HG02840 (cell line): ENCODE measurements around the gene ZNF541.
A peak's percentile ranks its signal among the peaks of the same experiment; 100 is the strongest.
"Not testable (repeated sequence)": the region's sequence is repeated elsewhere in the genome, so short reads cannot be mapped to it uniquely, and the experiment has no call there.

Experiments
- ATAC-seq: cut with Tn5 transposase; IDR thresholded peaks from one replicate; pipeline ENCODE4 v1.9.1; 2021; ENCODE audit warnings: mild to moderate bottlenecking, moderate library complexity, moderate number of reproducible peaks; ENCODE audit not compliant: unreplicated experiment, low FRiP score

ZNF541 gene

DNA sequence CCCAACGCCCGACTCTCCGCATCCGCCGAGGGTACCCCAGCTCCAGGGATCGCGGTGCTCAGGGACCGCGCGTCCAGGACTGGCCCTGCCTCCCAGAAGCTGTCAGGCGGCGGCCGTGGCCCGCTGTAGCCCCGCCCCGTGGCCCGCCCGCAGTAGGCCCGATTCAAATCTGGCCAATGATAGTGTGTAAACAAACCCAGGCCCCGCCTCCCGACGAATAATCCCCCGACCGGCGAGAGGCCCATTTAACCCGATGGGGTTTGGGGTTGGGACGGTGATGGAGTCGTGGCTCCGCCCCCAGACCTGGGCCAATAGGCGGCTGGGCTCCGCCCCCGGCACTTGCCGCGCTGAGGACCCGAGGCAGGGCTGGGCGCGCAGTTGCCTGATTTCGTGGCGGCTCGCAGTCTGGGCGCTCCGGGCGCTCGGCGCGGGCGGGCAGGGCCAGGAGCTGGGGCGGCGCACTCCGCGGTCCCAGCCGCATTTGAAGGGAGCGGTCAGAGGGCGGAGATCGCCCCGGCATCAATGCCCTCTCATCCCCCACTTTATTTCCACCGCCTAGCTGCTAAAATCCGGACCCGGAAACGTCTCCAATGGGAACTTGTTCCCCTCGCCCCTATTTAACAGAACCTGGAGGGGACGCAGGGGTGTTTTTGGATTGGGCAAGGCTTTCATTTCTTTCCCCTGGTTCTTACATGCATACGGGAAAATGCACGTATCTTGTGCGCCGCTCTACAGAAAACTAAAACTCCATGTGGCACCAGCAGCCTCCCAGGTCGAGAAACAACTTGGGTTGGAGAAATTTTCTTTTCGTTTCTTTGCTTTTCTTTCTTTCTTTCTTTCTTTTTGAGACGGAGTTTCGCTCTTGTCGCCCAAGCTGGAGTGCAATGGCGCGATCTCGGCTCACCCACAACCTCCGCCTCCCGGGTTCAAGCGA lies 27.6 kb upstream of the ZNF541 start:
- ATAC-seq = peak; percentile 93

GRCh38 chr19:47599671-47600245 lies 26.8 kb upstream of the ZNF541 start:
- ATAC-seq = not testable (repeated sequence)

DNA sequence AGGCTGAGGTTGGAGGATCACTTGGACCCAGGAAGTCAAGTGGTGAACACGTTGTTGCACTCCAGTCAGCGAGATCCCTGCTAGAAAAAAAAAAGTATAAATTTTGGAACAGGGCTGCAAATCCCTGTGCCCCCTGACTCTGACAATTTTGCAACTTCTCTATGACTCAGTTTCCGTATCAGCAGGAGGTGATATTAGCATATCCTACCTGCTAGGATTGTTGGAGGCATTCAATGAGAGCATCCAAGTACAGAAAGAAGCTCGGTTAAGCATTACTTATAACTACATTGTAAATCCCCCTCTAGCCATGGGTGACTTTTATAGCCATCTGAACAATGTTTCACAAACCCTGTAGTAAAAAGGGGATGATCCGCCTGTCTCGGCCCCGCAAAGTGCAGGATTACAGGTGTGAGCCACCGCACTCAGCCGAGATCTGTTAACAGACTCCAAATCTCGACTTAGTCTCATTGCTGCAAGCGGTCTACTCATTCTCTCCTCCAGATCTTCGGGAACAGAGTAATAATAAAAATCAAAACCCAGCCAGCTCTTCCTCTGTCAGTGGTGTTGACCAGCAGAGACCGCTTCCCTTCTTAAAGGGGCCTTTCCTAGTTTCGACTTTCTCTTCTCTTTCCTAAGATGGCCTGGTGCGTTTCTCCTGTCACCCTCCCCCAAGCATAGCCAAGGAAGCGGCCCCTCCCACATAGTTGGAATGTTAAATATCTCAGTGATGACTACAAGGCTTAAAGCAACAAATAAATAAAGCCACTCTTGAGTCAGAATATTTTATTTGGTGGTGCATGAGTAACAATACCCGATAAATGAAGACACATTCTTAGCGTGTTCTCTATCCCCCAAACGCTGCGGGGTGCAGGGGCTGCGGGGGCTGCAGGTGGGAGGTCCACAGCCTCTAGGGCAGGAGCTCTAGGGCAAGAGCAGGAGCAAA lies 25.7 kb upstream of the ZNF541 start:
- ATAC-seq = no peak

GRCh38 chr19:47595944-47596343 lies 23.0 kb upstream of the ZNF541 start:
- ATAC-seq = no peak

DNA sequence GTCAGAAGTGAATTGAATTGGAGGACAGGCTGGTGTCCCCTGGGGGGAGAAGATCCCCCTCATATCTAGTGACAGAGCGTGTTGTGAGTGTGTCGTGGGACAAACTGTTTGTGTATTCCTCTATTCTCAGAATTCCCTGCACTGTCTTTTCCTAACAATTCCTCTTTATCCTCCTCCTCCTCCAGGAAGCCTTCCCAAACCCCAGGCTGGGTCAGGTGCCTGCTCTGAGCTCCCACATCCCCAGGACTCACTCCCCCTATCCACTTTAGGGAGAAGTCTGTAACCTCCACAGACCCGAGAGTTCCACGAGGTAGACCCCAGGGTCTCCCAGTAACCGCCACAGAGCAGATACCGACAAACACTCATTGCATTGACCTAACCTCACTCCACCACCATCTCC lies 20.9 kb upstream of the ZNF541 start:
- ATAC-seq = no peak

- no peak for ATAC-seq
These were observed 16.9 kb upstream of the ZNF541 start for GRCh38 chr19:47589824-47590223.

GRCh38 chr19:47587295-47587694 lies 14.3 kb upstream of the ZNF541 start:
- ATAC-seq = no peak

GRCh38 chr19:47583161-47583560 lies 10.2 kb upstream of the ZNF541 start:
- ATAC-seq = not testable (repeated sequence)

GRCh38 chr19:47582320-47582909 lies 9.5 kb upstream of the ZNF541 start:
- ATAC-seq = no peak

GRCh38 chr19:47581605-47582319 lies 8.8 kb upstream of the ZNF541 start:
- ATAC-seq = no peak

DNA sequence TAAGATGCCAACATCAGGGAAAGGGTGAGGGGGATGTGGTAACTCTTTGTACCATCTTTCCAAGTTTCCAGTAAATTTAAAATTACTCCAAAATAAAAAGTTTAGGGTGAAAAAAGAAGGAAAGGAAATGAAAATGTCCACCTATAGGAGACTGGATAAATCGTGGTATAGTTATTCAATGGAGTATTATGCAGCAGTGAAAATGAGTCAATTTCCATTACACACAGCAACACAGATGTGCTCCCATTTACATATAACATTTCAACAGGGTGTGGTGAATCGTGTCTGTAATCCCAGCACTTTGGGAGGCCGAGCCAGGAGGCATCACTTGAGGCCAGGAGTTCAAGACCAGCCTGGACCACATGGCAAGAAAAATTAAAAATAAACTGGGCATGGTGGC lies 7.4 kb upstream of the ZNF541 start:
- no peak for ATAC-seq

DNA sequence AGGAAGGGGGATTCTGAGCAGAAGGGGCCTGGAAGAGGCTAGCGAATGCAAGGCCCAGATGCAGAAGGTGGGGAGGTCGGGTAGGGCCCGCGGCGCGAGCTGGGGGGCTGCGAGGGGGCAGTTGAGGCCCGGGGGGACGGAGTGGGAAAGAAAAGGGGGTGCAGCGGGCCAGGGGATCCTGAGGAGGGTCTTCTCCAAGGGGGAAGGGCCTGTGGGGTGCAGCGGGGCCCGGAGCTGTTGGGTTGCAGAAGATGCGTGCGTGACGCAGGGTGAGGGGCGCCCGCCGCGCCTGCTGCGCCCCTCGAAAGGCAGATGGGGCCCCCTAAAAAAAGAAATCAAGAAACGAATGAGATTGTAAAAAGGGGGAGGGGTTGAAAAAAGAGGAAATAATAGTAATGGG lies 313 bp downstream of the ZNF541 start:
- no peak for ATAC-seq

- ATAC-seq = no peak
These were observed 3.6 kb downstream of the ZNF541 start for GRCh38 chr19:47569331-47569730.

GRCh38 chr19:47564081-47564480 lies 8.9 kb downstream of the ZNF541 start:
- no peak for ATAC-seq

GRCh38 chr19:47561440-47562057 lies 11.4 kb downstream of the ZNF541 start:
- ATAC-seq = no peak

GRCh38 chr19:47560999-47561398 lies 11.9 kb downstream of the ZNF541 start:
- ATAC-seq = no peak

GRCh38 chr19:47550129-47550528 lies 22.8 kb downstream of the ZNF541 start:
- no peak for ATAC-seq

- ATAC-seq = no peak
These were observed 23.6 kb downstream of the ZNF541 start for GRCh38 chr19:47549261-47549862.

- ATAC-seq = no peak
These were observed 25.7 kb downstream of the ZNF541 start for GRCh38 chr19:47547199-47547598.
